HCT116 (cell line): ENCODE measurements around the gene SPACA6. TPM values are rescaled to one million over a fixed set of nuclear protein-coding genes. Genes with fewer than 3 reads are reported as not detected.

Source experiments
- ATAC-seq: fragments of 200-7000 bp; cut with Tn5 transposase; 2 replicates; pipeline ENCODE4 v1.9.1; 2020; ENCODE audit warnings: mild to moderate bottlenecking, moderate library complexity
- BruUV-seq: library from RNA; stranded (reverse); fragments of 400-500 nt; replicated peaks from 2 replicates; lab custom pipeline; 2021; lab: Mats Ljungman, UMichigan
- CTCF ChIA-PET: fragments of 300-600 bp; sonication (Branson Sonifier 250); formaldehyde crosslinking; loops from one replicate; lab custom pipeline; 2021; ENCODE audit warnings: antibody characterized with exemption; lab: Charles Lee
- POLR2A ChIA-PET: fragments of 300-600, 350-600 bp; sonication (Branson Sonifier 250); formaldehyde crosslinking; loops from one replicate; lab custom pipeline; 2021; ENCODE audit warnings: antibody characterized with exemption; lab: Charles Lee
- RAD21 ChIA-PET, 2 experiments: fragments of 300-600 bp; sonication (Branson Sonifier 250); formaldehyde crosslinking; loops; one replicate each; lab custom pipeline; 2023; ENCODE audit warnings: low total read pairs in 2 of 2; ENCODE audit not compliant: uncharacterized antibody in 2 of 2, unreplicated experiment in 2 of 2, low non-redundant PET in 1 of 2; lab: Charles Lee
- DNase-seq: peaks from one replicate; pipeline ENCODE4 v3.0.0-alpha.2; 2010; ENCODE audit warnings: low read depth, low spot score
- H2AFZ ChIP-seq: fragments of 200-600 bp; shearing (Covaris generic), sonication (generic); 2 replicates; pipeline ENCODE4 v1.6.1; 2017; ENCODE audit warnings: low read depth, mixed run types, mixed read lengths, antibody characterized with exemption, low read length; ENCODE audit not compliant: poor library complexity, severe bottlenecking
- H3K27ac ChIP-seq: 2 replicates; pipeline ENCODE4 v1.5.1; 2012; ENCODE audit warnings: low read depth, low read length
- H3K27me3 ChIP-seq: fragments of 200-600 bp; sonication (generic); 2 replicates; pipeline ENCODE4 v1.6.1; 2016; ENCODE audit warnings: mixed run types, low read length, mixed read lengths; ENCODE audit not compliant: insufficient read depth
- H3K36me3 ChIP-seq, 2 experiments: fragments of 200-500 bp in 1 of 2; fragments of 200-600 bp in 1 of 2; sonication (Bioruptor generic) in 1 of 2; sonication (generic) in 1 of 2; 2 replicates each; pipeline versions ENCODE4 v1.5.1 to v1.6.1; 2014 to 2016; ENCODE audit warnings: low read length in 2 of 2, inconsistent platforms in 1 of 2, mixed read lengths in 1 of 2, mixed run types in 1 of 2; ENCODE audit not compliant: insufficient read depth in 2 of 2, control insufficient read depth in 1 of 2
- H3K4me1 ChIP-seq, 2 experiments: fragments of 200-600 bp in 1 of 2; sonication (generic) in 1 of 2; 2 replicates each; pipeline versions ENCODE4 v1.5.1 to v1.6.1; 2012 to 2017; ENCODE audit warnings: low read length in 2 of 2, inconsistent platforms in 1 of 2, mild to moderate bottlenecking in 1 of 2, mixed read lengths in 1 of 2, mixed run types in 1 of 2, moderate library complexity in 1 of 2; ENCODE audit not compliant: insufficient read depth in 2 of 2, control insufficient read depth in 1 of 2
- H3K4me2 ChIP-seq: fragments of 200-600 bp; sonication (generic); 2 replicates; pipeline ENCODE4 v1.6.1; 2017; ENCODE audit warnings: mixed run types, low read length, mixed read lengths
- H3K4me3 ChIP-seq, 2 experiments: fragments of 200-600 bp in 1 of 2; sonication (generic) in 1 of 2; replicated peaks in 1 of 2; 2 replicates each; pipeline ENCODE4 v1.5.1; 2011 to 2016; ENCODE audit warnings: low read length in 2 of 2, control low read depth in 1 of 2, low read depth in 1 of 2, mild to moderate bottlenecking in 1 of 2, mixed read lengths in 1 of 2, mixed run types in 1 of 2
- H3K79me2 ChIP-seq: fragments of 200-600 bp; sonication (generic); 2 replicates; pipeline ENCODE4 v1.6.1; 2017; ENCODE audit warnings: mild to moderate bottlenecking, mixed run types, low read length, moderate library complexity, mixed read lengths; ENCODE audit not compliant: insufficient read depth
- H3K9ac ChIP-seq: fragments of 200-600 bp; sonication (generic); 2 replicates; pipeline ENCODE4 v1.6.1; 2016; ENCODE audit warnings: low read length, mixed read lengths
- H3K9me2 ChIP-seq: fragments of 200-600 bp; sonication (generic), shearing (Covaris generic); 2 replicates; pipeline ENCODE4 v1.6.1; 2017; ENCODE audit warnings: mixed run types, mild to moderate bottlenecking, moderate library complexity; ENCODE audit not compliant: insufficient read depth
- H3K9me3 ChIP-seq, 2 experiments: fragments of 200-500 bp in 1 of 2; fragments of 200-600 bp in 1 of 2; sonication (Bioruptor generic) in 1 of 2; sonication (generic) in 1 of 2; 2 replicates each; pipeline ENCODE4 v1.6.1; 2014 to 2017; ENCODE audit warnings: low read length in 2 of 2, mixed read lengths in 2 of 2, inconsistent platforms in 1 of 2, low read depth in 1 of 2, mild to moderate bottlenecking in 1 of 2, mixed run types in 1 of 2, moderate library complexity in 1 of 2; ENCODE audit not compliant: control insufficient read depth in 1 of 2, insufficient read depth in 1 of 2
- H4K20me1 ChIP-seq: fragments of 200-600 bp; sonication (generic), shearing (Covaris generic); 2 replicates; pipeline ENCODE4 v1.6.1; 2017; ENCODE audit warnings: mixed run types, mild to moderate bottlenecking, moderate library complexity; ENCODE audit not compliant: insufficient read depth
- ATF3 ChIP-seq: IDR thresholded peaks from 2 replicates; pipeline ENCODE4 v1.6.1; 2012
- CBX3 ChIP-seq: IDR thresholded peaks from 2 replicates; pipeline ENCODE4 v1.6.1; 2012; ENCODE audit warnings: low read depth
- CEBPB ChIP-seq: IDR thresholded peaks from 2 replicates; pipeline ENCODE4 v1.6.1; 2012; ENCODE audit warnings: low read depth
- EGR1 ChIP-seq: IDR thresholded peaks from 2 replicates; pipeline ENCODE4 v1.6.1; 2012; ENCODE audit warnings: low read depth
- EZH2phosphoT487 ChIP-seq: fragments of 200-600 bp; IDR thresholded peaks from 2 replicates; pipeline ENCODE4 v1.6.1; 2018; ENCODE audit warnings: antibody characterized with exemption, borderline replicate concordance
- FOSL1 ChIP-seq: IDR thresholded peaks from 2 replicates; pipeline ENCODE4 v1.6.1; 2012; ENCODE audit warnings: low read depth
- JUND ChIP-seq: IDR thresholded peaks from 2 replicates; pipeline ENCODE4 v1.6.1; 2012
- SIN3A ChIP-seq: IDR thresholded peaks from 2 replicates; pipeline ENCODE4 v1.6.1; 2012; ENCODE audit warnings: low read depth
- SP1 ChIP-seq: IDR thresholded peaks from 2 replicates; pipeline ENCODE4 v1.6.1; 2012; ENCODE audit warnings: low read depth
- YY1 ChIP-seq: IDR thresholded peaks from 2 replicates; pipeline ENCODE4 v1.6.1; 2011; ENCODE audit warnings: low read length, low read depth, moderate library complexity, mild to moderate bottlenecking; ENCODE audit not compliant: insufficient replicate concordance; ENCODE audit errors: extremely low read depth
- ZBTB33 ChIP-seq: IDR thresholded peaks from 2 replicates; pipeline ENCODE4 v1.6.1; 2011; ENCODE audit warnings: mild to moderate bottlenecking, low read length, moderate library complexity; ENCODE audit not compliant: insufficient replicate concordance; ENCODE audit errors: extremely low read depth
- intact Hi-C: fragments of 100-400 bp; cut with micrococcal nuclease; formaldehyde crosslinking; loops from 2 replicates; pipeline ENCODE4 v1.10.0; 2022
- total RNA-seq: library from RNA; stranded (reverse); gene quantifications from one replicate; pipeline ENCODE4 v1.2.1, GENCODE V29; 2021; ENCODE audit not compliant: unreplicated experiment

Gene SPACA6
- total RNA-seq, 1 experiment from 2014 or later, result 13.9 TPM

- H3K27me3 ChIP-seq, result no peaks in the 10 kb centered on the region
- no peak overlapping the region for H3K4me3 ChIP-seq
- DNase-seq (no peak), ATAC-seq (no peak)
- H3K4me1 ChIP-seq, result no peaks in the 10 kb centered on the region
- ChIA-PET CTCF (no interaction called here), POLR2A (no interaction called here), RAD21 (no interaction called here)
- no TSS peak for BruUV-seq
- H3K9me3 ChIP-seq, result no peaks in the 10 kb centered on the region
- no peaks in the 10 kb centered on the region for H4K20me1 ChIP-seq
- H3K79me2 ChIP-seq, result no peaks in the 10 kb centered on the region
- H3K9ac ChIP-seq, result no peak overlapping the region
- H3K36me3 ChIP-seq, result no peaks in the 10 kb centered on the region
- intact Hi-C loops, result no loop called here
- no peak overlapping the region for H2AFZ ChIP-seq
- no peak for TF ChIP-seq CBX3
- no peak for TF ChIP-seq CEBPB
- no peak for TF ChIP-seq EZH2phosphoT487
- no peak for TF ChIP-seq ATF3
- TF ChIP-seq ZBTB33, result no peak
- no peak for TF ChIP-seq SIN3A
- TF ChIP-seq FOSL1, result no peak
- no peak for TF ChIP-seq EGR1
- no peak for TF ChIP-seq YY1
- no peak for TF ChIP-seq JUND
- no peak for TF ChIP-seq SP1
- TF ChIP-seq, all 23 proteins: peak for 0
- Histone ChIP-seq H3K4me2 (no peak overlapping the region), H3K9me2 (no peaks in the 10 kb centered on the region), H3K27ac (no peak overlapping the region)
Measured at GRCh38 chr19:51735759-51736449, 42.8 kb downstream of the SPACA6 start.
